ENCODE measurements around the gene CABP4.
A peak's percentile ranks its signal among the peaks of the same experiment; 100 is the strongest.

The CABP4 gene

DNA sequence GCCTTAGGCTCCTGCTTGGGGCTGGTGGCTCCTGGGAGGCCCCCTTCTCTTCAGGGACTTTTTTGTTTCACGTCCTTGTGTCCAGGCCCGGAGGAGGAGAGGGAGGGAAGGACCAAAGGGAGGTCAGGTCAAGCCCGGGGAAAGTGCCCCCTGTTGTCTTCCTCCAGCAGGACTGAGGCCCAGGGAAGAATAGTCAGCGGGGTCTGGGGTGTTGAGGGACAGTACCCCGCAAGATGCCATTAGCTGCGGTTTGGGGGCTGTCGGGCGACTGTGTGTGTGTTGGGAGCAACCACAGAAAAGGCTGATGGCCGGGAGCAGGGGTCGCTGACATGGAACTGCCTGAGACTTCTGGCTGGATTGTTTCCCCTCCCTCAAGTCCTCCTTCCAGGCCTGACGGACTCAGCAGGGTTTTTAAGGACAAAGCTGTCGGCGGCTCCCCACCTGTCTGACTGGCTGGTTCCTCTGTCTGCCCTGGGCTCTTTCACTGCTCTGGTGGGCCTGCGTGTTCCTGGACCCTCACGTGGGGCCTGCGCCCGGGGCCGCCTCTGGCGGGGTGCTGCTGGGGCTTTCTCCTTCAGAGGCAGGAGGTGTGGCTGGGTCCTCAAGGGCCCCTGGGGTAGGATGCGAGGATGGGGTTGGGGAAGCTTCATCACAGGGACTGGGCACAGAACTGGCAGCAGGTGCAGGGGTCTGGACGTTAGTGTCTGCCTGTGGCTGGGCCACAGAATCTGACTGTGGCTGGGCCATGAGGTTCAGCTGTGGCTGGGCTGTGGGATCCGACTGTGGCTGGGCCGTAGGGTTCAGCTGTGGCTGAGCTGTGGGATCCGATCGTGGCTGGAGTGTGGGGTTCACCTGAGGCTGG, 4.1 kb upstream of the CABP4 start:
- no peak overlapping the region for H3K4me2 ChIP-seq (ENCODE audit: low read length)
- H3K36me3 ChIP-seq (ENCODE audit: insufficient read depth, low read length) = no peaks in the 10 kb centered on the region
- H3K4me3 ChIP-seq (ENCODE audit: low read length) = no peak overlapping the region
- no peak overlapping the region for H3K9ac ChIP-seq (ENCODE audit: low read depth, low read length)
- no peaks in the 10 kb centered on the region for H3K27me3 ChIP-seq (ENCODE audit: control insufficient read depth, insufficient read depth, low read length)
- H3K4me1 ChIP-seq (ENCODE audit: control insufficient read depth, insufficient read depth, low read length) = peaks cover 14% of the 10 kb centered on the region
- H3K9me3 ChIP-seq (replicated peaks; ENCODE audit: low read length) = no peaks in the 10 kb centered on the region

DNA sequence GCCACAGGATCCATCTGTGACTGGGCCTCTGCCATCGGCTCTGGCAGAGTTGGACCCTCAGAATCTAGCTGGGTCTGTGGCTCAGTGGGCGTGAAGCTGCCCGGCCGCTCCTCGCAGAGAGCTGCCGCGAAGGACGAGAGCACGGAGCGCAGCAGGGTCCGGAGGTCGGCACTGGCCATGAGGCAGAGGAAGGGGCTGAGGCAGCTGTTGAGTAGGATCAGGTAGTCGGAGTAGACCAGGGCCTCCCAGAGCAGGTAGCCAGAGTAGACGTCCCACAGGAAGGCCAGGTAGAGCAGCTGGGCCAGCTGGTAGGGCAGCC, 3.5 kb upstream of the CABP4 start:
- Histone ChIP-seq H3K4me3 (ENCODE audit: low read length) (no peak overlapping the region), H3K9me3 (replicated peaks; ENCODE audit: low read length) (no peaks in the 10 kb centered on the region), H3K4me1 (ENCODE audit: control insufficient read depth, insufficient read depth, low read length) (peaks cover 14% of the 10 kb centered on the region), H3K4me2 (ENCODE audit: low read length) (no peak overlapping the region), H3K36me3 (ENCODE audit: insufficient read depth, low read length) (no peaks in the 10 kb centered on the region), H3K9ac (ENCODE audit: low read depth, low read length) (no peak overlapping the region), H3K27me3 (ENCODE audit: control insufficient read depth, insufficient read depth, low read length) (no peaks in the 10 kb centered on the region)

DNA sequence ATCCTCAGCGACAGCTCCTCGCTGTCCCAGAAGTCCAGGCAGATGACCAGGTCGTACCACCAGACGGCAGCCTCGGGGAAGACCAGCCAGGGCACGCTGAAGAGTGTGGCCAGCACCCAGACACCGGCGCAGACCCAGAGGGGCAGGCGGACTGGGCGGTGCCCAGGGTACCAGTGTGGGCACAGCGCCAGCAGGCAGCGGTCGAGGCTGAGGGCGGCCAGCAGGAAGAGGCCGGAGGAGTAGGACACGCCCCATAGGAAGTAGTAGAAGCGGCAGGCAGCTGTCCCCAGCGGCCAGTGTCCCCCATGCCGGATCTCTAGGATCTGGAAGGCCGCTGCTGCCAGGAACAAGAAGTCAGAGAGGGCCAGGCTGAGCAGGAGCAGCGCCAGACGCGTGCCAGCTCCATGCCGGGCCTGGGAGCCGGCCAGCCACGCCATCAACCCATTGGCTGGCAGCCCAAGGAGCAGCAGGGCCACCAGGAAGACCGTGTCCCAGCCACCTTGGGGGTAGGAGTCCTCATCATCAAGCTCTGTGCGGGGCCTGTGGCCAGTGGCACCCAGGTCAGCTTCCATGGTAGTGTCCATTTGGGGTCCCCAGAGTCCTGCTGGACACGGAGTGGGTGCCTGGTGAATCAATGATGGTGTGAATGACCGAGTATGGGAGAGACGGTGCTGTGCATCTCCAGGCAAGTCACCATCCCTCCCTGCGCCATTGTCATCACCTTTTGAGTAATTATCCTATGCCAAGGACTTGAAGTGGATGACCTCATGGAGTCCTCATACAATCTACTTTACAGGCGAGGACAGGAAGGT, 2.8 kb upstream of the CABP4 start, which contains the start of gene GPR152:
TSS of gene GPR152 (minus strand) at position 589 of the 812 bp plus-strand sequence. CDS start at position 584, 5 bp downstream.
- Histone ChIP-seq H3K27me3 (ENCODE audit: control insufficient read depth, insufficient read depth, low read length) (no peaks in the 10 kb centered on the region), H3K9me3 (replicated peaks; ENCODE audit: low read length) (no peaks in the 10 kb centered on the region), H3K4me2 (ENCODE audit: low read length) (peak within 1 kb of the TSS; percentile 83), H3K4me1 (ENCODE audit: control insufficient read depth, insufficient read depth, low read length) (peaks cover 14% of the 10 kb centered on the region), H3K9ac (ENCODE audit: low read depth, low read length) (peak within 1 kb of the TSS; percentile 73), H3K36me3 (ENCODE audit: insufficient read depth, low read length) (no peaks in the 10 kb centered on the region), H3K4me3 (ENCODE audit: low read length) (peak within 1 kb of the TSS; percentile 68)

DNA sequence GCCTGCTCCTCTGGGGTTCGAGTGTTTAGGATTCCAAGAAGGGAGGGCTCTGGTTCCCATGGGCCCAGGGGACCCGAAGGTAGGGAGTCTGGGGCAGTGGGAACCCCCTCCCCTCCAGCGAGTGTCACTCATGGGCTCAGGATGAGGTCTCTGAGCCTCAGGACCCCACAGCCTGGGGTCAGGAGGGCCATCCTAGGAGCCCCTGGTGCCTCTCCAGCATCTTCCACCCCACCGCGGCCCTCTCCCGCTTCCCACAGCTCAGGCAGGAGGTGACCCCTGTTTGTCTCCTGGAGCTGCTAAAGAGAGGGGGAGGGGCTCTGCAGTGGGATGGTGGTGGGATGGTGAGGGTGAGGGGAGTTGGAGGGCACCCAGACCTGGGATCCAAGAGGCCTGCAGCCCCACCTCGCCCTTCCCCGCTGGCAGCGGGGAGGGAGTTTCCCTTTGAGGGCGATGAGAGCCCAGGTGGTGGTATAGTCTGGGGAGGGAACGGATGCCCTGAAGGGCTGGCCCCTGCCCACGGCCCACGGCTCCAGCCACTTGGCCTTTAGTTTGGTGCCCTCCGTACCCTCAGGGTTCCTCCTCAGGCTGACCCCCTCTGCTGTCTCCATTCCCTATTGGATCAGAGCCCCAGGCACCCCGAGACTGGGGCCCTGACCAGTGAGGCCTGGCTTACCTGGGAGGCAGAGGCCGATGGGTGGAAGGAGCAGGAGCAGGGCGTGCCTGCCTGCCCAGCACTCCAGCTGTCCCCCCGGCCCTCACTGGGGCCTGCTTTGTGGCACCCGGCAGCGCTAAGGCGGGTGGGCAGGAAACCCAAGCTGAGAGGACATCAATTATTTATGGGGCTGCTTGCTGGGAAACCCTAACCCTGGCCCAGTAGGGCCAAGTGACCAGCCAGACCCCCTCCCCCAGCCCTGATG, 1.1 kb upstream of the CABP4 start:
- Histone ChIP-seq H3K9me3 (replicated peaks; ENCODE audit: low read length) (no peaks in the 10 kb centered on the region), H3K9ac (ENCODE audit: low read depth, low read length) (no peak overlapping the region), H3K4me3 (ENCODE audit: low read length) (no peak overlapping the region), H3K27me3 (ENCODE audit: control insufficient read depth, insufficient read depth, low read length) (no peaks in the 10 kb centered on the region), H3K4me1 (ENCODE audit: control insufficient read depth, insufficient read depth, low read length) (peaks cover 14% of the 10 kb centered on the region), H3K4me2 (ENCODE audit: low read length) (no peak overlapping the region), H3K36me3 (ENCODE audit: insufficient read depth, low read length) (no peaks in the 10 kb centered on the region)

DNA sequence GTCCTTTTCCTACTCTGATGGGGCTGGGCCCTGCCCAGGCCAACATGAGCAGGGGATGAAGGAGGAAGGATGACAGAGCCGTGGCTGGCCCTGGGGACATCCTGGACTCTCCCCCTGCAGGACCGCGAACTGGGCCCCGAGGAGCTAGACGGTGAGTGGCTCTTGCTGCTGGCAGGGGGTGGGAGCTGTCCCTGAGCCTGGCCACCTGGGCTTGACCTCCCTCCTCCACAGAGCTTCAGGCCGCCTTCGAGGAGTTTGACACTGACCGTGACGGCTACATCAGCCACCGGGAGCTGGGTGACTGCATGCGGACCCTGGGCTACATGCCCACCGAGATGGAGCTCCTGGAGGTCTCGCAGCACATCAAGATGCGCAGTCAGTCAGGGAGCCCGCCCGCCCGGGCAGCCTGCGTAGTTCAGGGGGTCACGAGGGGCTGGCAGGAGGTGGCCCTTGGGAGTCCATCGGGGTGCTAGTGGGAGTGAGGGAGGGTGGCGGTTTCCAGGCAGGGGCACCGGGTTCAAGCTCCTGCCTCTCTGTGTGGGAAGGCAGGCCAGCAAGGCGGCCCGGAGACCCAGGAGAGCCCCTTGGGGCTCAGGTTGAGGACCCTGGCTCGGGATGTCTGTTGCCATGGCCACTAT, 1.0 kb downstream of the CABP4 start:
- Histone ChIP-seq H3K27me3 (ENCODE audit: control insufficient read depth, insufficient read depth, low read length) (no peaks in the 10 kb centered on the region), H3K4me2 (ENCODE audit: low read length) (no peak overlapping the region), H3K36me3 (ENCODE audit: insufficient read depth, low read length) (no peaks in the 10 kb centered on the region), H3K9me3 (replicated peaks; ENCODE audit: low read length) (no peaks in the 10 kb centered on the region), H3K9ac (ENCODE audit: low read depth, low read length) (no peak overlapping the region), H3K4me3 (ENCODE audit: low read length) (no peak overlapping the region), H3K4me1 (ENCODE audit: control insufficient read depth, insufficient read depth, low read length) (peaks cover 14% of the 10 kb centered on the region)

DNA sequence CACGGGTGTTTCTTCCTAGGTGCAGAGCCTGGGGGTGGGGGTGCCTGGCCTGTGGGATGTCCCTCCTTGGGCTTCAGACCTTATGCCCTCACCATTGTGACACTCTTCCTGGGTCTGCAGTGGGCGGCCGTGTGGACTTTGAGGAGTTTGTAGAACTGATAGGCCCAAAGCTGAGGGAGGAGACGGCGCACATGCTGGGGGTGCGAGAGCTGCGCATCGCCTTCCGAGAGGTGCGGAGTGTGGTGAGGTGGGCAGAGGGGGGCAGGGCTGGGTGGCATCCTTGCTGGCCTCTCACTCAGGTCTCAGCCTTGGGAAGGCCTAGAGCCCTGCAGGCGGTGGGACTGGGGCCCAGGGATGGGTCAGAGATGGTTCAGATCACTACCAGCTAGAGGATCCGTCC, 2.3 kb downstream of the CABP4 start:
- Histone ChIP-seq H3K27me3 (ENCODE audit: control insufficient read depth, insufficient read depth, low read length) (no peaks in the 10 kb centered on the region), H3K4me1 (ENCODE audit: control insufficient read depth, insufficient read depth, low read length) (peaks cover 8% of the 10 kb centered on the region), H3K4me3 (ENCODE audit: low read length) (no peak overlapping the region), H3K9me3 (replicated peaks; ENCODE audit: low read length) (no peaks in the 10 kb centered on the region), H3K9ac (ENCODE audit: low read depth, low read length) (no peak overlapping the region), H3K36me3 (ENCODE audit: insufficient read depth, low read length) (no peaks in the 10 kb centered on the region), H3K4me2 (ENCODE audit: low read length) (no peak overlapping the region)

DNA sequence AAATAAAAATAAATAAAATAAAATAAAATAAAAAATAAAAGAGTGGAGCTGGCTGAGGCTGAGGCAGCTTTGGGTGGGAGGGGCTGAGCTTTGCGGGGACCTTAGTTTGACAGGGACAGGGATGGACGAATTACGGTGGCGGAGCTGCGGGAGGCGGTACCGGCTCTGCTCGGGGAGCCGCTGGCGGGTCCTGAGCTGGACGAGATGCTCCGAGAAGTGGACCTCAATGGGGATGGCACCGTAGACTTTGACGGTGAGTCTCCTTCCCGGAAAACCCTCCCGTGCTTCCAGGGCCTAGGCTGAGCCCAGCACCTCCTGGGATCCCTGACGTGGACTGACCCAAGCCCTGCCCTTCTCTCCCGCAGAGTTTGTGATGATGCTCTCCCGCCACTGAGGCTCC, 3.1 kb downstream of the CABP4 start:
- no peaks in the 10 kb centered on the region for H3K4me1 ChIP-seq (ENCODE audit: control insufficient read depth, insufficient read depth, low read length)
- H3K4me2 ChIP-seq (ENCODE audit: low read length) = no peak overlapping the region
- no peaks in the 10 kb centered on the region for H3K27me3 ChIP-seq (ENCODE audit: control insufficient read depth, insufficient read depth, low read length)
- no peaks in the 10 kb centered on the region for H3K9me3 ChIP-seq (replicated peaks; ENCODE audit: low read length)
- no peak overlapping the region for H3K4me3 ChIP-seq (ENCODE audit: low read length)
- H3K9ac ChIP-seq (ENCODE audit: low read depth, low read length) = no peak overlapping the region
- no peaks in the 10 kb centered on the region for H3K36me3 ChIP-seq (ENCODE audit: insufficient read depth, low read length)

DNA sequence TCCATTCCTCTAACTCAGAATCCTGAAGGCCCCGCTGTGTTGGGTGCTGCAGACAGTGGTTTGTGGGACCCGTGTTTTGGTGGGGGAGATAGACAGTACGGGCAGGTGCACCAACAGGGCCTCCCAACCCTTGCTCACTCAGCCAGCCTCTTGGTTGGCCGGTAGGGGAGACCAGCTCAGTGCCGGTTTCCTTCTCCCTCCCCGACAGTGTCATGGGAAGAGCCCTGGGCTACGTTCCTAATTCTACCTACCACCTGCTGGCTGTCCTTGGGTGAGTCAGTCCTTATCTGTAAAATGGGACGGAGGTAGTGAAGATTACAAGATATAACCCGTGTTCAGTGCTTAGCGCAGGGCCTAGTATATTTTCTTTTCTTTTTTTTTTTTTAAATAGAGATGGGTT, 8.0 kb downstream of the CABP4 start:
- H3K36me3 ChIP-seq (ENCODE audit: insufficient read depth, low read length) = no peaks in the 10 kb centered on the region
- H3K9me3 ChIP-seq (replicated peaks; ENCODE audit: low read length) = no peaks in the 10 kb centered on the region
- no peaks in the 10 kb centered on the region for H3K27me3 ChIP-seq (ENCODE audit: control insufficient read depth, insufficient read depth, low read length)
- H3K4me3 ChIP-seq (ENCODE audit: low read length) = no peak overlapping the region
- H3K9ac ChIP-seq (ENCODE audit: low read depth, low read length) = no peak overlapping the region
- no peak overlapping the region for H3K4me2 ChIP-seq (ENCODE audit: low read length)
- H3K4me1 ChIP-seq (ENCODE audit: control insufficient read depth, insufficient read depth, low read length) = peaks cover 17% of the 10 kb centered on the region

DNA sequence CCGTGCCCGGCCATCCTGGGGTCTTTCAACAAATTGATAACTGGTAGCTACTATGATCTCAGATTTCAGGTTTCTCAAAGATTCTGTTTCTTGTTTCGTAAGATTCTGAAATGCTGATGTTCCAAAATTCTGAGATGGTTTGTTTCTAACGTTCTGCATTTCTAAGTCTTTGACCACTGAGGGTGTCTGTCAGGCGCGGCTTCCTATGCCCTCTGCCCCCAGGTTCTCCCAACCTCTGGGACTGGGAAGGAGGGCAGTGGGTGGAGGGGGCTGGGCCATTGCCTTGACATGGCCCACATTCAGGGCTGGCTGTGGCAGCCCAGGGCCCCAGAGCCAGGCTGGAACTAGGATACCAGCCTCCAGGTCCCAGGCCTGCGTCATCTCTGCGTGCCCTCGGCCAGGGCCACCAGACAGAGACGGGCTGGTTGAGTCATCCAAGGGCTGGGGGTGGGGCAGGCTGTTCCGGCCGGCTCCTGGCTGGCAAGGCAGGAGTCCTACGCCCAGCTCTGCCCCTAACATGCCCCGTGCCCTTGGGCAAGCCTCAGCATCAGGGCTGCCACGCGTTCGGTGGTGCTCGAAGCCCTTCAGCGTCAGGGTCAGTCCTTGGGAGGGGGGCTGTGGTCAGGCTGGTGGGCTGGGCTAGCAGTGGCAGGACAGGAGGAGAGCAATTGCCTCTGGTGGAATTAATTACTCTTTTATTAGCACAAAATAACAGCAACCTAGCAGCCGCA, 8.7 kb downstream of the CABP4 start:
- H3K4me3 ChIP-seq (ENCODE audit: low read length) = no peak overlapping the region

DNA sequence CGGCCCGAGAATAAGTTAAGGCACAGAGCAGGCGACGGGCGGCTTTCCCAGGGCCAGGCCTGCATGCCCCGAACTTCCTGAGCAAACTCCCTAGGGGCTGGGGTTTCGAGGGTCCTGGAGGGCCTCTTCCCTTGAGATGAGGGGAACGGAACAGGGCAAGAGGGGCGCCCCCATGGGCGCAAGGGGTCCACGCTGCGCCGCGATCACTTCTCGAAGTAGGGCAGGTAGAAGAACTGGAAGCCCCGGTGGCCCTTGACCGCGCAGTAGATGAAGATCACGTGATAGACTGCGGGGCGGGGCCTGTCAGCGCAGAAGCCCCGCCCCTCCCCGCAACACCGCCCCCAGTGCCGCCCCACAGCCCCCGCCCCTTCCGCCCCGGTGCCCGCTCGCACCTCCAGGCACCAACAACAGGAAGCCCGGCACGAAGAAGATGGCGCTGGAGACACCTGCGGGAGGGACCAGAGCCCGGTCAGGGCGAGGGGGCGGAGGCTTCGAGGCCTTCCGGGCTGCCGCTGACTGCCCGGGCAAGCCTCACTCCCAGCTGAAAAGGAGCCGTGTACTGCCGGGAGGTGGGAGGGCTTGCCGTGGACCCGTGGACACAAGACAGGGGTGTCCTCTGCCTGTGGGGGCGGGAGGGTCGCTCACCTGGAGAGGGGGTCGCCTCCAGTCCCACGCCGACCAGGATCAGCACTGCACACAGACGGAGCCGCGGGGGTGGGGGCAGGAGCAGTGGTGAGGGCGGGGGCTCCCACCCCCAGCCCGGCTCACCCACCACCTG, 9.4 kb downstream of the CABP4 start:
- H3K4me1 ChIP-seq (ENCODE audit: control insufficient read depth, insufficient read depth, low read length) = peaks cover 26% of the 10 kb centered on the region
- peak overlapping the region; percentile 34 for H3K9ac ChIP-seq (ENCODE audit: low read depth, low read length)
- peak overlapping the region; percentile 45 for H3K4me3 ChIP-seq (ENCODE audit: low read length)
- H3K36me3 ChIP-seq (ENCODE audit: insufficient read depth, low read length) = no peaks in the 10 kb centered on the region
- H3K9me3 ChIP-seq (replicated peaks; ENCODE audit: low read length) = no peaks in the 10 kb centered on the region
- H3K4me2 ChIP-seq (ENCODE audit: low read length) = peak overlapping the region; percentile 54
- no peaks in the 10 kb centered on the region for H3K27me3 ChIP-seq (ENCODE audit: control insufficient read depth, insufficient read depth, low read length)

More for the DNA sequence above, 8.7 kb downstream of the CABP4 start:
- H3K36me3 ChIP-seq (ENCODE audit: insufficient read depth, low read length) = no peaks in the 10 kb centered on the region
- peak overlapping the region; percentile 50 for H3K4me2 ChIP-seq (ENCODE audit: low read length)
- no peaks in the 10 kb centered on the region for H3K9me3 ChIP-seq (replicated peaks; ENCODE audit: low read length)
- no peaks in the 10 kb centered on the region for H3K27me3 ChIP-seq (ENCODE audit: control insufficient read depth, insufficient read depth, low read length)
- peaks cover 22% of the 10 kb centered on the region for H3K4me1 ChIP-seq (ENCODE audit: control insufficient read depth, insufficient read depth, low read length)
- peak overlapping the region; percentile 34 for H3K9ac ChIP-seq (ENCODE audit: low read depth, low read length)
